ENCODE data around the gene RIC1. TPM values are rescaled to one million over a fixed set of nuclear protein-coding genes. Genes with fewer than 3 reads are reported as not detected.
"Not testable (repeated sequence)": the region's sequence is repeated elsewhere in the genome, so short reads cannot be mapped to it uniquely, and the experiment has no call there.

The RIC1 gene
- total and polyA plus RNA-seq, 9 donors: 13.4 to 20.7 (median 16.4) TPM

GRCh38 chr9:5719100-5719926 lies 90.4 kb downstream of the RIC1 start:
- Histone ChIP-seq H3K27me3 (ENCODE audit: control insufficient read depth, insufficient read depth, low read length) (no peaks in the 10 kb centered on the region), H3K4me1 (ENCODE audit: control insufficient read depth, insufficient read depth, low read length) (no peaks in the 10 kb centered on the region), H3K9me3 (replicated peaks; ENCODE audit: control insufficient read depth, low read depth, low read length) (peaks cover 7% of the 10 kb centered on the region), H3K27ac (ENCODE audit: low read length) (no peak overlapping the region), H3K36me3 (ENCODE audit: control insufficient read depth, insufficient read depth, low read length) (peaks cover 16% of the 10 kb centered on the region), H3K4me3 (ENCODE audit: low read length) (no peak overlapping the region)
- 50% methylated on average over 1 of the region's 3 CpGs for WGBS (ENCODE audit: insufficient coverage)
- DNase-seq: no peak

GRCh38 chr9:5720151-5720550 lies 91.2 kb downstream of the RIC1 start:
- no CpG with 5 or more reads among the region's 1 CpG for WGBS (ENCODE audit: insufficient coverage)
- DNase-seq: no peak
- peaks cover 7% of the 10 kb centered on the region for H3K9me3 ChIP-seq (replicated peaks; ENCODE audit: control insufficient read depth, low read depth, low read length)
- no peak overlapping the region for H3K27ac ChIP-seq (ENCODE audit: low read length)
- no peaks in the 10 kb centered on the region for H3K27me3 ChIP-seq (ENCODE audit: control insufficient read depth, insufficient read depth, low read length)
- H3K4me1 ChIP-seq (ENCODE audit: control insufficient read depth, insufficient read depth, low read length): no peaks in the 10 kb centered on the region
- no peak overlapping the region for H3K4me3 ChIP-seq (ENCODE audit: low read length)
- H3K36me3 ChIP-seq (ENCODE audit: control insufficient read depth, insufficient read depth, low read length): peaks cover 16% of the 10 kb centered on the region

- no peak overlapping the region for H3K4me3 ChIP-seq (ENCODE audit: low read length)
- no peak for DNase-seq
- WGBS (ENCODE audit: insufficient coverage): 87% methylated on average over 13 of the region's 18 CpGs
- H3K4me1 ChIP-seq (ENCODE audit: control insufficient read depth, insufficient read depth, low read length): no peaks in the 10 kb centered on the region
- peaks cover 13% of the 10 kb centered on the region for H3K36me3 ChIP-seq (ENCODE audit: control insufficient read depth, insufficient read depth, low read length)
- H3K27me3 ChIP-seq (ENCODE audit: control insufficient read depth, insufficient read depth, low read length): no peaks in the 10 kb centered on the region
- H3K9me3 ChIP-seq (replicated peaks; ENCODE audit: control insufficient read depth, low read depth, low read length): peaks cover 6% of the 10 kb centered on the region
- H3K27ac ChIP-seq (ENCODE audit: low read length): no peak overlapping the region
These were observed 92.6 kb downstream of the RIC1 start for GRCh38 chr9:5721279-5722087.

GRCh38 chr9:5722679-5723078 lies 93.8 kb downstream of the RIC1 start:
- not testable (repeated sequence) for H3K9me3 ChIP-seq (replicated peaks; ENCODE audit: control insufficient read depth, low read depth, low read length); H3K27ac ChIP-seq (ENCODE audit: low read length); H3K4me3 ChIP-seq (ENCODE audit: low read length); H3K27me3 ChIP-seq (ENCODE audit: control insufficient read depth, insufficient read depth, low read length); DNase-seq; H3K4me1 ChIP-seq (ENCODE audit: control insufficient read depth, insufficient read depth, low read length)
- 85% methylated on average over 2 of the region's 4 CpGs for WGBS (ENCODE audit: insufficient coverage)
- peaks cover 12% of the 10 kb centered on the region for H3K36me3 ChIP-seq (ENCODE audit: control insufficient read depth, insufficient read depth, low read length)

GRCh38 chr9:5735072-5735471 lies 106.2 kb downstream of the RIC1 start:
- Histone ChIP-seq H3K4me1 (ENCODE audit: control insufficient read depth, insufficient read depth, low read length) (no peaks in the 10 kb centered on the region), H3K9me3 (replicated peaks; ENCODE audit: control insufficient read depth, low read depth, low read length) (no peaks in the 10 kb centered on the region), H3K4me3 (ENCODE audit: low read length) (no peak overlapping the region), H3K36me3 (ENCODE audit: control insufficient read depth, insufficient read depth, low read length) (peaks cover 16% of the 10 kb centered on the region), H3K27me3 (ENCODE audit: control insufficient read depth, insufficient read depth, low read length) (no peaks in the 10 kb centered on the region), H3K27ac (ENCODE audit: low read length) (no peak overlapping the region)
- 100% methylated on average over 1 of the region's 2 CpGs for WGBS (ENCODE audit: insufficient coverage)
- no peak for DNase-seq

GRCh38 chr9:5736563-5737346 lies 107.8 kb downstream of the RIC1 start:
- Histone ChIP-seq H3K4me1 (ENCODE audit: control insufficient read depth, insufficient read depth, low read length) (no peaks in the 10 kb centered on the region), H3K4me3 (ENCODE audit: low read length) (no peak overlapping the region), H3K36me3 (ENCODE audit: control insufficient read depth, insufficient read depth, low read length) (peaks cover 16% of the 10 kb centered on the region), H3K27me3 (ENCODE audit: control insufficient read depth, insufficient read depth, low read length) (no peaks in the 10 kb centered on the region), H3K27ac (ENCODE audit: low read length) (no peak overlapping the region), H3K9me3 (replicated peaks; ENCODE audit: control insufficient read depth, low read depth, low read length) (no peaks in the 10 kb centered on the region)
- no peak for DNase-seq
- WGBS (ENCODE audit: insufficient coverage): no CpG with 5 or more reads among the region's 2 CpGs

GRCh38 chr9:5743109-5743508 lies 114.2 kb downstream of the RIC1 start:
- no CpG with 5 or more reads among the region's 3 CpGs for WGBS (ENCODE audit: insufficient coverage)
- no peaks in the 10 kb centered on the region for H3K27me3 ChIP-seq (ENCODE audit: control insufficient read depth, insufficient read depth, low read length)
- H3K4me3 ChIP-seq (ENCODE audit: low read length): no peak overlapping the region
- H3K9me3 ChIP-seq (replicated peaks; ENCODE audit: control insufficient read depth, low read depth, low read length): no peaks in the 10 kb centered on the region
- no peak overlapping the region for H3K27ac ChIP-seq (ENCODE audit: low read length)
- H3K4me1 ChIP-seq (ENCODE audit: control insufficient read depth, insufficient read depth, low read length): no peaks in the 10 kb centered on the region
- peaks cover 15% of the 10 kb centered on the region for H3K36me3 ChIP-seq (ENCODE audit: control insufficient read depth, insufficient read depth, low read length)
- no peak for DNase-seq

GRCh38 chr9:5748438-5748837 lies 119.5 kb downstream of the RIC1 start:
- Histone ChIP-seq H3K4me3 (ENCODE audit: low read length) (no peak overlapping the region), H3K9me3 (replicated peaks; ENCODE audit: control insufficient read depth, low read depth, low read length) (no peaks in the 10 kb centered on the region), H3K27me3 (ENCODE audit: control insufficient read depth, insufficient read depth, low read length) (no peaks in the 10 kb centered on the region), H3K36me3 (ENCODE audit: control insufficient read depth, insufficient read depth, low read length) (peaks cover 3% of the 10 kb centered on the region), H3K4me1 (ENCODE audit: control insufficient read depth, insufficient read depth, low read length) (no peaks in the 10 kb centered on the region), H3K27ac (ENCODE audit: low read length) (no peak overlapping the region)
- no peak for DNase-seq
- no CpG with 5 or more reads among the region's 1 CpG for WGBS (ENCODE audit: insufficient coverage)

- H3K27ac ChIP-seq (ENCODE audit: low read length): no peak overlapping the region
- no peak for DNase-seq
- no peaks in the 10 kb centered on the region for H3K4me1 ChIP-seq (ENCODE audit: control insufficient read depth, insufficient read depth, low read length)
- peaks cover 3% of the 10 kb centered on the region for H3K36me3 ChIP-seq (ENCODE audit: control insufficient read depth, insufficient read depth, low read length)
- H3K9me3 ChIP-seq (replicated peaks; ENCODE audit: control insufficient read depth, low read depth, low read length): no peaks in the 10 kb centered on the region
- H3K27me3 ChIP-seq (ENCODE audit: control insufficient read depth, insufficient read depth, low read length): no peaks in the 10 kb centered on the region
- no peak overlapping the region for H3K4me3 ChIP-seq (ENCODE audit: low read length)
- WGBS (ENCODE audit: insufficient coverage): no CpG with 5 or more reads among the region's 4 CpGs
These were observed 120.4 kb downstream of the RIC1 start for GRCh38 chr9:5749306-5749705.

- WGBS (ENCODE audit: insufficient coverage): no CpG with 5 or more reads among the region's 1 CpG
- H3K27me3 ChIP-seq (ENCODE audit: control insufficient read depth, insufficient read depth, low read length): no peaks in the 10 kb centered on the region
- peaks cover 3% of the 10 kb centered on the region for H3K36me3 ChIP-seq (ENCODE audit: control insufficient read depth, insufficient read depth, low read length)
- no peak overlapping the region for H3K27ac ChIP-seq (ENCODE audit: low read length)
- DNase-seq: no peak
- H3K4me1 ChIP-seq (ENCODE audit: control insufficient read depth, insufficient read depth, low read length): no peaks in the 10 kb centered on the region
- no peak overlapping the region for H3K4me3 ChIP-seq (ENCODE audit: low read length)
- no peaks in the 10 kb centered on the region for H3K9me3 ChIP-seq (replicated peaks; ENCODE audit: control insufficient read depth, low read depth, low read length)
These were observed 121.7 kb downstream of the RIC1 start for GRCh38 chr9:5750569-5750968.
